GM12878 (cell line): ENCODE measurements around the gene HSP90AB1. TPM values are rescaled to one million over a fixed set of nuclear protein-coding genes. Genes with fewer than 3 reads are reported as not detected.

ENCODE experiments used
- ASH2L ChIP-seq: fragments of 300-600, 200-600 bp; sonication (generic); IDR thresholded peaks from 2 replicates; pipeline ENCODE4 v1.6.1; 2017; ENCODE audit warnings: low read depth, mild to moderate bottlenecking, borderline replicate concordance
- CREM ChIP-seq: IDR thresholded peaks from 2 replicates; pipeline ENCODE4 v1.6.1; 2014; ENCODE audit warnings: antibody characterized with exemption, low read depth
- EED ChIP-seq: sonication (generic); IDR thresholded peaks from 2 replicates; pipeline ENCODE4 v1.6.1; 2016; ENCODE audit warnings: antibody characterized with exemption, low read depth
- EGR1 ChIP-seq, 2 experiments: IDR thresholded peaks; 1 replicate in 1 of 2; 2 replicates in 1 of 2; pipeline ENCODE4 v1.6.1; 2011 to 2012; ENCODE audit warnings: low read depth in 2 of 2, low read length in 2 of 2, borderline replicate concordance in 1 of 2, mild to moderate bottlenecking in 1 of 2, moderate library complexity in 1 of 2
- EP300 ChIP-seq, 2 experiments: fragments of 150-350 bp in 1 of 2; IDR thresholded peaks; 2 replicates each; pipeline ENCODE4 v1.6.1; 2011 to 2012; ENCODE audit warnings: low read depth in 2 of 2, low read length in 2 of 2, borderline replicate concordance in 1 of 2, improper control_type of control experiment in 1 of 2, inconsistent platforms in 1 of 2; ENCODE audit not compliant: control insufficient read depth in 1 of 2
- FOXK2 ChIP-seq: fragments of 450-650 bp; IDR thresholded peaks from 2 replicates; pipeline ENCODE4 v1.6.1; 2017; ENCODE audit warnings: mild to moderate bottlenecking, moderate library complexity
- HDGF ChIP-seq: fragments of 450-650 bp; IDR thresholded peaks from 2 replicates; pipeline ENCODE4 v1.6.1; 2016; ENCODE audit warnings: antibody characterized with exemption
- MEF2B ChIP-seq: fragments of 450-650 bp; IDR thresholded peaks from 2 replicates; pipeline ENCODE4 v1.6.1; 2018; ENCODE audit warnings: mild to moderate bottlenecking, moderate library complexity; ENCODE audit not compliant: partially characterized antibody, poor library complexity, severe bottlenecking
- POLR2AphosphoS2 ChIP-seq: IDR thresholded peaks from 2 replicates; pipeline ENCODE4 v1.6.1; 2011; ENCODE audit warnings: low read depth, mild to moderate bottlenecking, low read length, improper control_type of control experiment, moderate library complexity
- RB1 ChIP-seq: fragments of 450-650 bp; formaldehyde crosslinking; IDR thresholded peaks from 2 replicates; pipeline ENCODE4 v1.6.1; 2017; ENCODE audit warnings: mild to moderate bottlenecking, borderline replicate concordance
- SMAD1 ChIP-seq: fragments of 450-650 bp; IDR thresholded peaks from 2 replicates; pipeline ENCODE4 v1.6.1; 2018; ENCODE audit warnings: mild to moderate bottlenecking, low read depth; ENCODE audit not compliant: partially characterized antibody
- SMC3 ChIP-seq: IDR thresholded peaks from 2 replicates; pipeline ENCODE4 v1.6.1; 2011; ENCODE audit warnings: low read length, improper control_type of control experiment, borderline replicate concordance
- YBX1 ChIP-seq: fragments of 450-650 bp; IDR thresholded peaks from 2 replicates; pipeline ENCODE4 v1.6.1; 2016; ENCODE audit warnings: antibody characterized with exemption
- YY1 ChIP-seq: IDR thresholded peaks from 2 replicates; pipeline ENCODE4 v1.6.1; 2011; ENCODE audit warnings: low read depth, mild to moderate bottlenecking, low read length
- ZNF274 ChIP-seq: IDR thresholded peaks from one replicate; pipeline ENCODE4 v1.8.0; 2011; ENCODE audit not compliant: insufficient read length, insufficient read depth
- polyA plus RNA-seq, 11 experiments: library from polyadenylated mRNA; depleted of rRNA in 4 of 11; unstranded in 6 of 11; stranded (reverse) in 5 of 11; fragments of >200 nt; fragmentation: Nextera tagmentation in 4 of 11; fragmentation: Illumina TruSeq in 1 of 11; extraction: Ambion mirVana in 4 of 11; extraction: Trizol in 1 of 11; gene quantifications; 1 replicate in 1 of 11; 2 replicates in 10 of 11; pipeline versions ENCODE4 v1.2.1 to v1.2.3, GENCODE V29; 2011 to 2016; ENCODE audit warnings: inconsistent platforms in 2 of 11, missing spikeins in 2 of 11, low read depth in 1 of 11
- total RNA-seq, 4 experiments: library from RNA; depleted of rRNA in 3 of 4; stranded (reverse); fragments of >200 nt in 3 of 4; fragmentation: Illumina TruSeq in 1 of 4; extraction: Trizol in 1 of 4; gene quantifications; 2 replicates each; pipeline versions ENCODE4 v1.2.1 to v1.2.3, GENCODE V29; 2013 to 2021
- TF ChIP-seq, protein P1 (sequence below): fragments of 450-650 bp; IDR thresholded peaks from 2 replicates; pipeline ENCODE4 v1.6.1; 2017; ENCODE audit warnings: mild to moderate bottlenecking, low read depth, inconsistent platforms; ENCODE audit not compliant: poor library complexity, severe bottlenecking

Gene HSP90AB1
- total and polyA plus RNA-seq, 10 of the 15 experiments (the other 5 are each of a cell fraction or from before 2014, with no cell fraction given): 988 to 1,682 (median 1,146) TPM

DNA sequence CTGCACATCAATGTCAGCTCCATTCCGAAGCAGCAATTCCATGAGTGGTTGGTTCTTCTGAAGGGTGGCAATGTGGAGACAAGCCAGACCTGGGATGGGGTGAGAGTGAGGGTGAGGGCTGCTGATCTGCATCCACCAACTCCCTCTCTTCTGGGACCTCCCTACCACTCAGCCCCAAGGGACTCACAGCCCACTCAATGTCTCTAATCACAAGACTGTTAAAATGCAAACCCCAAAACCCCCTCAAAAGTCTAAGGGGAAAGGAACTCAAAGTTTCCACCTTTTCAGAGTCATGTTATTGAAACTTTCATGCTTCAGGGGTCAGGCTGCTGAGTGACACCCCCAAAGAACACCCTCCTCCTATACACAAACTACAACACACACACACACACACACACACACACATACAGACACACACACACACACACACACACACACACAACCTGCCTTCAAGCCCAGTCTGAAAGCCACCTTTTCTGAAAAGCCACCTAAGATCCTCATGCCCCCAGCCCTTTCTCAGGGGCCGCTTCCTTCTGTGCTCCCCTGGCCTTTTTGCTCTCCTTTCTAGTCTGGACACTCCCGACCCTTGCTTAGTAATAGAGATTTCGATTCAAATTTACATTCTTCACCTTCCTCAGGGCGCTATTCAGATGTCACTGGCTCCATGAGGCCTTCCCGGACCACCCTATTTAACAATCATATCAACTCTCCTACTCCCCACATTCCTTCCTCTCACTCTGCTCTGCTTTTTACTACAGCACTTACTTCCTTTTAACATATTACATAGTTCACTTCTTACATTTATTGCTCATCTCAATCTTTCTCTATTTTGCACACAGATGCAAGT is 13.8 kb downstream of the HSP90AB1 start (continued):
- no peak for TF ChIP-seq ZNF274
- TF ChIP-seq POLR2AphosphoS2: peak; percentile 80
- peak; percentile 60; the same call in 1 of the 2 replicates for TF ChIP-seq CREM
- no peak for TF ChIP-seq YY1
- TF ChIP-seq SMC3: no peak
- TF ChIP-seq, protein P1, sequence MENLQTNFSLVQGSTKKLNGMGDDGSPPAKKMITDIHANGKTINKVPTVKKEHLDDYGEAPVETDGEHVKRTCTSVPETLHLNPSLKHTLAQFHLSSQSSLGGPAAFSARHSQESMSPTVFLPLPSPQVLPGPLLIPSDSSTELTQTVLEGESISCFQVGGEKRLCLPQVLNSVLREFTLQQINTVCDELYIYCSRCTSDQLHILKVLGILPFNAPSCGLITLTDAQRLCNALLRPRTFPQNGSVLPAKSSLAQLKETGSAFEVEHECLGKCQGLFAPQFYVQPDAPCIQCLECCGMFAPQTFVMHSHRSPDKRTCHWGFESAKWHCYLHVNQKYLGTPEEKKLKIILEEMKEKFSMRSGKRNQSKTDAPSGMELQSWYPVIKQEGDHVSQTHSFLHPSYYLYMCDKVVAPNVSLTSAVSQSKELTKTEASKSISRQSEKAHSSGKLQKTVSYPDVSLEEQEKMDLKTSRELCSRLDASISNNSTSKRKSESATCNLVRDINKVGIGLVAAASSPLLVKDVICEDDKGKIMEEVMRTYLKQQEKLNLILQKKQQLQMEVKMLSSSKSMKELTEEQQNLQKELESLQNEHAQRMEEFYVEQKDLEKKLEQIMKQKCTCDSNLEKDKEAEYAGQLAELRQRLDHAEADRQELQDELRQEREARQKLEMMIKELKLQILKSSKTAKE: peak; percentile 93
- no peak for TF ChIP-seq ASH2L
- TF ChIP-seq EP300 (IDR thresholded peaks at IDR 0.05; ENCODE audit: borderline replicate concordance in 1 of 2, control insufficient read depth in 1 of 2, low read depth in 2 of 2, low read length in 2 of 2): peak; percentile 81 to 83
- TF ChIP-seq EGR1 (IDR thresholded peaks at IDR 0.05; ENCODE audit: borderline replicate concordance in 1 of 2, low read depth in 2 of 2, low read length in 2 of 2): peak in 1 of 2 experiments; percentile 77; a peak in 1 of 3 replicates
- TF ChIP-seq MEF2B: peak; percentile 98
- peak; percentile 50; the same call in 1 of the 2 replicates for TF ChIP-seq RB1
- TF ChIP-seq YBX1: peak; percentile 86; the same call in 1 of the 2 replicates
- TF ChIP-seq EED: 0 out of 2 replicates have a peak, but pooled peaks have one; percentile 28
- TF ChIP-seq SMAD1: peak; percentile 86
- peak; percentile 90 for TF ChIP-seq HDGF
- peak; percentile 73; the same call in 1 of the 2 replicates for TF ChIP-seq FOXK2
